H1 (cell line): ENCODE results near the gene RRAGB. TPM values are rescaled to one million over a fixed set of nuclear protein-coding genes. Genes with fewer than 3 reads are reported as not detected.

Source experiments
- CTCF ChIA-PET: fragments of 300-600 bp; sonication (Branson Sonifier 250); formaldehyde crosslinking; loops from one replicate; lab custom pipeline; 2021; ENCODE audit not compliant: partially characterized antibody; lab: Charles Lee
- POLR2A ChIA-PET: fragments of 300-600 bp; sonication (Branson Sonifier 250); formaldehyde crosslinking; loops from one replicate; lab custom pipeline; 2021; ENCODE audit warnings: inconsistent platforms; ENCODE audit not compliant: partially characterized antibody; lab: Charles Lee
- DNase-seq, 2 experiments: peaks; one replicate each; pipeline versions ENCODE4 v3.0.0 to v3.0.0-alpha.2; 2010 to 2022; ENCODE audit warnings: low spot score in 2 of 2, low read depth in 1 of 2, mixed read lengths in 1 of 2
- FAIRE-seq: peaks from 2 replicates; lab custom pipeline; 2011; peaks lifted over from hg19 to GRCh38; lab: Jason Lieb, UNC
- H2AFZ ChIP-seq: 2 replicates; pipeline ENCODE4 v1.8.1; 2012; ENCODE audit warnings: low read length, inconsistent platforms
- H2AK5ac ChIP-seq: 2 replicates; pipeline ENCODE4 v1.6.1; 2013; ENCODE audit warnings: low read depth, low read length
- H2BK120ac ChIP-seq: replicated peaks from 2 replicates; pipeline ENCODE3; 2013; ENCODE audit warnings: low read depth, low read length, inconsistent platforms
- H2BK12ac ChIP-seq: 2 replicates; pipeline ENCODE4 v1.6.1; 2013; ENCODE audit warnings: low read depth, low read length
- H2BK15ac ChIP-seq: 2 replicates; pipeline ENCODE4 v1.6.1; 2013; ENCODE audit warnings: low read length
- H2BK20ac ChIP-seq: 2 replicates; pipeline ENCODE4 v1.6.1; 2013; ENCODE audit warnings: low read length
- H2BK5ac ChIP-seq: 2 replicates; pipeline ENCODE4 v1.6.1; 2013; ENCODE audit warnings: low read depth, low read length
- H3K14ac ChIP-seq: 2 replicates; pipeline ENCODE4 v1.6.1; 2013; ENCODE audit warnings: inconsistent platforms; ENCODE audit not compliant: insufficient read length
- H3K18ac ChIP-seq: 2 replicates; pipeline ENCODE4 v1.6.1; 2013; ENCODE audit warnings: low read length; ENCODE audit errors: extremely low read depth
- H3K23ac ChIP-seq: 2 replicates; pipeline ENCODE4 v1.6.1; 2013; ENCODE audit warnings: inconsistent platforms; ENCODE audit not compliant: insufficient read length
- H3K23me2 ChIP-seq: 2 replicates; pipeline ENCODE4 v1.6.1; 2013; ENCODE audit warnings: low read depth, low read length
- H3K27ac ChIP-seq: 2 replicates; pipeline ENCODE4 v1.6.1; 2011; ENCODE audit warnings: low read depth, low read length, inconsistent platforms
- H3K27me3 ChIP-seq, 4 experiments: replicated peaks in 1 of 4; 1 replicate in 1 of 4; 2 replicates in 3 of 4; pipeline versions ENCODE4 v1.6.1 to v1.8.1; 2011 to 2013; ENCODE audit warnings: low read length in 3 of 4, mild to moderate bottlenecking in 3 of 4, inconsistent platforms in 2 of 4, mixed read lengths in 2 of 4, moderate library complexity in 1 of 4; ENCODE audit not compliant: control insufficient read depth in 3 of 4, insufficient read depth in 3 of 4; ENCODE audit errors: extremely low read depth in 1 of 4
- H3K36me3 ChIP-seq, 4 experiments: 2 replicates each; pipeline versions ENCODE4 v1.6.1 to v1.8.1; 2011 to 2013; ENCODE audit warnings: mild to moderate bottlenecking in 4 of 4, low read length in 3 of 4, moderate library complexity in 2 of 4, control low read depth in 1 of 4, inconsistent platforms in 1 of 4; ENCODE audit not compliant: insufficient read depth in 4 of 4, control insufficient read depth in 2 of 4
- H3K4ac ChIP-seq: replicated peaks from 2 replicates; pipeline ENCODE3; 2013; ENCODE audit warnings: low read length, low read depth, mixed read lengths, inconsistent platforms; ENCODE audit not compliant: insufficient read length
- H3K4me1 ChIP-seq, 4 experiments: replicated peaks in 1 of 4; 1 replicate in 1 of 4; 2 replicates in 3 of 4; pipeline versions ENCODE4 v1.6.1 to v1.8.1; 2011 to 2013; ENCODE audit warnings: low read length in 3 of 4, inconsistent platforms in 2 of 4, mixed read lengths in 1 of 4; ENCODE audit not compliant: insufficient read depth in 4 of 4, control insufficient read depth in 3 of 4
- H3K4me2 ChIP-seq, 2 experiments: 2 replicates each; pipeline versions ENCODE4 v1.6.1 to v1.8.1; 2011 to 2013; ENCODE audit warnings: low read depth in 2 of 2, low read length in 2 of 2, control low read depth in 1 of 2, inconsistent platforms in 1 of 2, mild to moderate bottlenecking in 1 of 2; ENCODE audit not compliant: insufficient read depth in 1 of 2
- H3K4me3 ChIP-seq, 4 experiments: fragments of 200-600, 300-600 bp in 1 of 4; sonication (generic), shearing (Covaris generic), sonication (Bioruptor Twin) in 1 of 4; 2 replicates each; pipeline versions ENCODE4 v1.5.1 to v1.8.1; 2011 to 2016; ENCODE audit warnings: low read length in 4 of 4, low read depth in 3 of 4, control low read depth in 2 of 4, inconsistent platforms in 2 of 4, mild to moderate bottlenecking in 2 of 4, mixed read lengths in 1 of 4, moderate library complexity in 1 of 4; ENCODE audit not compliant: insufficient read depth in 2 of 4; ENCODE audit errors: extremely low read depth in 1 of 4
- H3K56ac ChIP-seq: replicated peaks from 2 replicates; pipeline ENCODE3; 2013; ENCODE audit warnings: low read depth, mild to moderate bottlenecking, mixed read lengths, low read length, inconsistent platforms; ENCODE audit not compliant: insufficient read length
- H3K79me1 ChIP-seq: 2 replicates; pipeline ENCODE4 v1.6.1; 2013; ENCODE audit warnings: low read depth, low read length, control low read depth
- H3K79me2 ChIP-seq, 2 experiments: 2 replicates each; pipeline versions ENCODE4 v1.6.1 to v1.8.1; 2012 to 2013; ENCODE audit warnings: low read length in 2 of 2, mild to moderate bottlenecking in 2 of 2, inconsistent platforms in 1 of 2; ENCODE audit not compliant: insufficient read depth in 2 of 2, control insufficient read depth in 1 of 2
- H3K9ac ChIP-seq, 4 experiments: replicated peaks in 1 of 4; 1 replicate in 1 of 4; 2 replicates in 3 of 4; pipeline versions ENCODE4 v1.6.1 to v1.8.1; 2011 to 2013; ENCODE audit warnings: low read depth in 3 of 4, low read length in 3 of 4, control low read depth in 2 of 4, mild to moderate bottlenecking in 2 of 4, moderate library complexity in 2 of 4, inconsistent platforms in 1 of 4; ENCODE audit errors: extremely low read depth in 1 of 4
- H3K9me3 ChIP-seq, 2 experiments: 2 replicates each; pipeline versions ENCODE4 v1.6.1 to v1.8.1; 2012 to 2013; ENCODE audit warnings: mild to moderate bottlenecking in 2 of 2, moderate library complexity in 2 of 2, control low read depth in 1 of 2, inconsistent platforms in 1 of 2, low read depth in 1 of 2, low read length in 1 of 2, mixed read lengths in 1 of 2; ENCODE audit not compliant: insufficient read depth in 2 of 2
- H4K20me1 ChIP-seq, 2 experiments: replicated peaks in 1 of 2; 2 replicates each; pipeline versions ENCODE3 to v1.8.1; 2011 to 2013; ENCODE audit warnings: inconsistent platforms in 2 of 2, low read length in 2 of 2, mild to moderate bottlenecking in 1 of 2; ENCODE audit not compliant: insufficient read depth in 2 of 2, control insufficient read depth in 1 of 2
- H4K5ac ChIP-seq: 2 replicates; pipeline ENCODE4 v1.6.1; 2013; ENCODE audit warnings: low read length, low read depth, mixed read lengths, inconsistent platforms; ENCODE audit not compliant: insufficient read length
- H4K8ac ChIP-seq: 2 replicates; pipeline ENCODE4 v1.8.0; 2013; ENCODE audit warnings: mild to moderate bottlenecking, moderate library complexity, low read length, inconsistent platforms; ENCODE audit not compliant: insufficient read depth; ENCODE audit errors: extremely low read depth
- H4K91ac ChIP-seq: replicated peaks from 2 replicates; pipeline ENCODE3; 2013; ENCODE audit warnings: low read length, mixed read lengths, inconsistent platforms; ENCODE audit not compliant: insufficient read length
- JUN ChIP-seq: IDR thresholded peaks from 2 replicates; pipeline ENCODE4 v1.6.1; 2011; ENCODE audit warnings: low read depth, mild to moderate bottlenecking, improper control_type of control experiment, low read length
- TEAD4 ChIP-seq: IDR thresholded peaks from 2 replicates; pipeline ENCODE4 v1.6.1; 2012; ENCODE audit warnings: low read depth, low read length, inconsistent platforms, mixed read lengths
- polyA plus RNA-seq, 7 experiments: library from polyadenylated mRNA; depleted of rRNA in 3 of 7; stranded (reverse) in 5 of 7; unstranded in 2 of 7; fragments of >200 nt in 5 of 7; fragments of 200-250 nt in 2 of 7; gene quantifications; 1 replicate in 5 of 7; 2 replicates in 1 of 7; 4 replicates in 1 of 7; pipeline versions ENCODE4 v1.2.1 to v1.2.3, GENCODE V29; 2011 to 2013; ENCODE audit warnings: missing spikeins in 2 of 7, mixed read lengths in 2 of 7
- total RNA-seq: library from RNA; stranded (reverse); fragmentation: NEBNext Ultra II Directional; extraction: Animal tissue kit (Norgen Biotek cat#: 25700); gene quantifications from 2 replicates; pipeline ENCODE4 v1.2.1, GENCODE V29; 2021

Gene RRAGB
- total and polyA plus RNA-seq, 2 of the 8 experiments (the other 6 are each of a cell fraction or from before 2014, with no cell fraction given), result 5.8 to 6.8 TPM

- no peak for TF ChIP-seq JUN
Observed at GRCh38 chrX:55777596-55777995, 60.0 kb downstream of the RRAGB start (continued).

- no peak for FAIRE-seq
- no peak overlapping the region for H3K14ac ChIP-seq
- POLR2A ChIA-PET, result no interaction called here
- no peaks in the 10 kb centered on the region for H3K27me3 ChIP-seq
- no peaks in the 10 kb centered on the region for H3K4me1 ChIP-seq
- no peaks in the 10 kb centered on the region for H4K20me1 ChIP-seq
- no peaks in the 10 kb centered on the region for H3K23me2 ChIP-seq
- no peak overlapping the region for H3K27ac ChIP-seq
- H3K36me3 ChIP-seq, result no peaks in the 10 kb centered on the region
- H4K91ac ChIP-seq, result no peak overlapping the region
- H2AFZ ChIP-seq, result no peak overlapping the region
- H3K9me3 ChIP-seq, result no peaks in the 10 kb centered on the region
- H3K23ac ChIP-seq, result no peak overlapping the region
- H2BK20ac ChIP-seq, result no peak overlapping the region
- no peak overlapping the region for H2AK5ac ChIP-seq
- no peak overlapping the region for H3K56ac ChIP-seq
- H3K18ac ChIP-seq, result no peak overlapping the region
- H3K79me2 ChIP-seq, result no peaks in the 10 kb centered on the region
- H3K9ac ChIP-seq, result no peak overlapping the region
- no peak overlapping the region for H2BK12ac ChIP-seq
- H3K4me3 ChIP-seq, result no peak overlapping the region
- H2BK15ac ChIP-seq, result no peak overlapping the region
- H4K8ac ChIP-seq, result no peak overlapping the region
- no peak overlapping the region for H3K4ac ChIP-seq
- H3K79me1 ChIP-seq, result no peaks in the 10 kb centered on the region
- H2BK5ac ChIP-seq, result no peak overlapping the region
- no peak for DNase-seq
- no peak overlapping the region for H2BK120ac ChIP-seq
- CTCF ChIA-PET, result no interaction called here
- H3K4me2 ChIP-seq, result no peak overlapping the region
- no peak overlapping the region for H4K5ac ChIP-seq
- no peak for TF ChIP-seq TEAD4
Observed at GRCh38 chrX:55778322-55778721, 60.8 kb downstream of the RRAGB start.
